GM12878 (cell line): ENCODE results near the gene EMSY. TPM values are rescaled to one million over a fixed set of nuclear protein-coding genes. Genes with fewer than 3 reads are reported as not detected.

ENCODE experiments used
- ATAC-seq: fragments of 200-7000 bp; cut with Tn5 transposase; 3 replicates; pipeline ENCODE4 v1.9.1; 2020; ENCODE audit warnings: mild to moderate bottlenecking, moderate library complexity
- BruUV-seq: library from RNA; stranded (reverse); fragments of 400-500 nt; replicated peaks from 2 replicates; lab custom pipeline; 2021; lab: Mats Ljungman, UMichigan
- CTCF ChIA-PET: fragments of 300-600 bp; sonication (Branson Sonifier 250); formaldehyde crosslinking; extraction: SDS; loops from one replicate; lab custom pipeline; 2021; ENCODE audit warnings: inconsistent platforms; lab: Yijun Ruan, JAX
- POLR2A ChIA-PET: fragments of 350-600 bp; formaldehyde crosslinking; extraction: SDS; loops from one replicate; lab custom pipeline; 2021; ENCODE audit warnings: inconsistent platforms; lab: Charles Lee
- RAD21 ChIA-PET: fragments of 300-600 bp; sonication (Branson Sonifier 250); formaldehyde crosslinking; loops from one replicate; lab custom pipeline; 2023; ENCODE audit warnings: antibody characterized with exemption; ENCODE audit not compliant: unreplicated experiment; lab: Charles Lee
- SMC1A ChIA-PET: fragments of 300-600 bp; sonication (Branson Sonifier 250); formaldehyde crosslinking; loops from one replicate; lab custom pipeline; 2023; ENCODE audit not compliant: unreplicated experiment, uncharacterized antibody; lab: Charles Lee
- DNase-seq: peaks from one replicate; pipeline ENCODE4 v3.0.0-alpha.2; 2011; ENCODE audit warnings: low read depth, low spot score
- FAIRE-seq: peaks from 3 replicates; lab custom pipeline; 2011; peaks lifted over from hg19 to GRCh38; lab: Jason Lieb, UNC
- H2AFZ ChIP-seq: 2 replicates; pipeline ENCODE4 v1.6.0; 2011; ENCODE audit warnings: low read depth, low read length, control low read depth; ENCODE audit not compliant: control insufficient read depth
- H3K27ac ChIP-seq: 2 replicates; pipeline ENCODE4 v1.5.1; 2011; ENCODE audit warnings: control low read depth; ENCODE audit not compliant: control insufficient read depth, insufficient read depth
- H3K27me3 ChIP-seq, 2 experiments: replicated peaks in 1 of 2; 2 replicates each; pipeline versions ENCODE4 v1.6.0 to v1.6.1; 2011; ENCODE audit warnings: low read length in 1 of 2; ENCODE audit not compliant: control insufficient read depth in 2 of 2, insufficient read depth in 2 of 2
- H3K36me3 ChIP-seq, 2 experiments: 2 replicates each; pipeline ENCODE4 v1.5.1; 2011; ENCODE audit warnings: low read length in 1 of 2; ENCODE audit not compliant: control insufficient read depth in 2 of 2, insufficient read depth in 2 of 2
- H3K4me1 ChIP-seq: 2 replicates; pipeline ENCODE4 v1.6.1; 2011; ENCODE audit warnings: mild to moderate bottlenecking, low read length, moderate library complexity, mixed read lengths; ENCODE audit not compliant: control insufficient read depth, insufficient read depth
- H3K4me2 ChIP-seq: 2 replicates; pipeline ENCODE4 v1.6.0; 2011; ENCODE audit warnings: control low read depth; ENCODE audit not compliant: control insufficient read depth, insufficient read depth
- H3K4me3 ChIP-seq: fragments of 200-600 bp; sonication (generic); 2 replicates; pipeline ENCODE4 v1.5.1; 2016
- H3K79me2 ChIP-seq: 2 replicates; pipeline ENCODE4 v1.6.0; 2011; ENCODE audit warnings: low read length; ENCODE audit not compliant: control insufficient read depth, insufficient read depth
- H3K9ac ChIP-seq: 2 replicates; pipeline ENCODE4 v1.8.0; 2011; ENCODE audit warnings: low read length, control low read depth, mixed read lengths; ENCODE audit not compliant: control insufficient read depth, insufficient read depth
- H3K9me3 ChIP-seq: replicated peaks from 3 replicates; pipeline ENCODE4 v1.5.1; 2011; ENCODE audit warnings: mild to moderate bottlenecking, low read length; ENCODE audit not compliant: control insufficient read depth, insufficient read depth
- H4K20me1 ChIP-seq: 2 replicates; pipeline ENCODE4 v1.6.0; 2011; ENCODE audit not compliant: control insufficient read depth, insufficient read depth
- ATF7 ChIP-seq: fragments of 450-650 bp; IDR thresholded peaks from 2 replicates; pipeline ENCODE4 v1.6.1; 2016; ENCODE audit warnings: low read depth, mild to moderate bottlenecking
- BCL11A ChIP-seq: IDR thresholded peaks from 2 replicates; pipeline ENCODE4 v1.6.1; 2011; ENCODE audit warnings: low read depth, low read length
- CEBPB ChIP-seq, 2 experiments: fragments of 150-350 bp in 1 of 2; IDR thresholded peaks; 2 replicates each; pipeline ENCODE4 v1.6.1; 2012 to 2014; ENCODE audit warnings: low read depth in 2 of 2, low read length in 2 of 2, borderline replicate concordance in 1 of 2, inconsistent platforms in 1 of 2
- CREM ChIP-seq: IDR thresholded peaks from 2 replicates; pipeline ENCODE4 v1.6.1; 2014; ENCODE audit warnings: antibody characterized with exemption, low read depth
- EGR1 ChIP-seq, 2 experiments: IDR thresholded peaks; 1 replicate in 1 of 2; 2 replicates in 1 of 2; pipeline ENCODE4 v1.6.1; 2011 to 2012; ENCODE audit warnings: low read depth in 2 of 2, low read length in 2 of 2, borderline replicate concordance in 1 of 2, mild to moderate bottlenecking in 1 of 2, moderate library complexity in 1 of 2
- HDAC6 ChIP-seq: fragments of 200-600 bp; sonication (generic); IDR thresholded peaks from one replicate; pipeline ENCODE4 v1.8.0; 2017; ENCODE audit warnings: antibody characterized with exemption; ENCODE audit not compliant: unreplicated experiment
- IKZF1 ChIP-seq: fragments of 450-650 bp; conservative IDR thresholded peaks from 2 replicates; pipeline ENCODE4 v1.6.1; 2017; ENCODE audit warnings: antibody characterized with exemption, mild to moderate bottlenecking
- JUNB ChIP-seq: IDR thresholded peaks from 2 replicates; pipeline ENCODE4 v1.6.1; 2016; ENCODE audit warnings: antibody characterized with exemption, mild to moderate bottlenecking
- PAX8 ChIP-seq: fragments of 450-650 bp; IDR thresholded peaks from 2 replicates; pipeline ENCODE4 v1.6.1; 2017; ENCODE audit warnings: mild to moderate bottlenecking, moderate library complexity
- RAD51 ChIP-seq: fragments of 450-650 bp; IDR thresholded peaks from 2 replicates; pipeline ENCODE4 v1.6.1; 2016; ENCODE audit warnings: moderate library complexity, mild to moderate bottlenecking, inconsistent platforms
- RCOR1 ChIP-seq: conservative IDR thresholded peaks from 2 replicates; pipeline ENCODE4 v1.6.1; 2012; ENCODE audit warnings: low read depth, low read length, improper control_type of control experiment
- TBL1XR1 ChIP-seq: IDR thresholded peaks from 2 replicates; pipeline ENCODE4 v1.6.1; 2012; ENCODE audit warnings: low read depth, low read length, improper control_type of control experiment
- ZNF622 ChIP-seq: fragments of 450-650 bp; IDR thresholded peaks from 2 replicates; pipeline ENCODE4 v1.6.1; 2017; ENCODE audit warnings: mild to moderate bottlenecking, inconsistent platforms
- ZSCAN29 ChIP-seq: fragments of 450-650 bp; IDR thresholded peaks from 2 replicates; pipeline ENCODE4 v1.6.1; 2017; ENCODE audit warnings: mild to moderate bottlenecking, moderate library complexity
- WGBS: methylation state at CpG from one replicate; pipeline ENCODE4 v1.1.6; 2016; ENCODE audit warnings: low lambda C conversion rate; ENCODE audit not compliant: insufficient replicate concordance, insufficient coverage; ENCODE audit errors: missing lambda C conversion rate; 5-methylcytosine and 5-hydroxymethylcytosine counted together
- in situ Hi-C: fragments of 300-500 bp; cut with MboI; formaldehyde crosslinking; loops from 9 replicates; pipeline ENCODE4 v1.14.3; 2018; ENCODE audit warnings: mixed read lengths
- intact Hi-C: fragments of 100-400 bp; cut with micrococcal nuclease; formaldehyde crosslinking; loops from one replicate; pipeline ENCODE4 v1.14.2; 2022; ENCODE audit not compliant: unreplicated experiment
- polyA plus RNA-seq, 11 experiments: library from polyadenylated mRNA; depleted of rRNA in 4 of 11; unstranded in 6 of 11; stranded (reverse) in 5 of 11; fragments of >200 nt; fragmentation: Nextera tagmentation in 4 of 11; fragmentation: Illumina TruSeq in 1 of 11; extraction: Ambion mirVana in 4 of 11; extraction: Trizol in 1 of 11; gene quantifications; 1 replicate in 1 of 11; 2 replicates in 10 of 11; pipeline versions ENCODE4 v1.2.1 to v1.2.3, GENCODE V29; 2011 to 2016; ENCODE audit warnings: inconsistent platforms in 2 of 11, missing spikeins in 2 of 11, low read depth in 1 of 11
- total RNA-seq, 4 experiments: library from RNA; depleted of rRNA in 3 of 4; stranded (reverse); fragments of >200 nt in 3 of 4; fragmentation: Illumina TruSeq in 1 of 4; extraction: Trizol in 1 of 4; gene quantifications; 2 replicates each; pipeline versions ENCODE4 v1.2.1 to v1.2.3, GENCODE V29; 2013 to 2021
- TF ChIP-seq, protein P1 (sequence below): fragments of 450-650 bp; IDR thresholded peaks from 2 replicates; pipeline ENCODE4 v1.6.1; 2018; ENCODE audit warnings: mild to moderate bottlenecking, low read depth, moderate library complexity; ENCODE audit not compliant: partially characterized antibody
- TF ChIP-seq, protein P2 (sequence below): IDR thresholded peaks from 2 replicates; pipeline ENCODE4 v1.6.1; 2012; ENCODE audit warnings: improper control_type of control experiment, low read depth, low read length; ENCODE audit not compliant: insufficient replicate concordance

EMSY gene
- total and polyA plus RNA-seq, 10 of the 15 experiments (the other 5 are each of a cell fraction or from before 2014, with no cell fraction given) = 9.3 to 26.9 (median 13.0) TPM

GRCh38 chr11:76589964-76590950, 145.4 kb downstream of the EMSY start:
- Histone ChIP-seq H4K20me1 (no peaks in the 10 kb centered on the region), H3K36me3 (no peaks in the 10 kb centered on the region), H3K4me3 (no peak overlapping the region), H3K9ac (no peak overlapping the region), H3K4me1 (no peaks in the 10 kb centered on the region), H3K27ac (no peak overlapping the region), H3K79me2 (no peaks in the 10 kb centered on the region), H3K9me3 (no peaks in the 10 kb centered on the region), H3K4me2 (no peak overlapping the region), H3K27me3 (no peaks in the 10 kb centered on the region), H2AFZ (no peak overlapping the region)
- POLR2A ChIA-PET = no interaction called here
- RAD21 ChIA-PET = interaction anchor here (1.3 kb wide), 1 partner anchor 77 kb away, joined by 3 read pairs; no protein-coding TSS in a partner anchor
- SMC1A ChIA-PET = interaction anchor here (1.0 to 1.8 kb wide), 2 partner anchors 27 to 90 kb away, joined by 3 read pairs; no protein-coding TSS in a partner anchor
- DNase-seq (no peak), ATAC-seq (no peak), FAIRE-seq (no peak)
- WGBS = 10% methylated on average over 9 of the region's 9 CpGs
- intact Hi-C loops = no loop called here
- in situ Hi-C loops = no loop called here
- no TSS peak for BruUV-seq
- CTCF ChIA-PET = interaction anchor here (1.0 to 1.1 kb wide), 2 partner anchors 9 to 13 kb away, joined by 3 to 4 read pairs; no protein-coding TSS in a partner anchor
- TF ChIP-seq PAX8 (no peak), CEBPB (IDR thresholded peaks at IDR 0.05; ENCODE audit: borderline replicate concordance in 1 of 2, low read depth in 2 of 2, low read length in 2 of 2) (no peak), RAD51 (no peak), CREM (no peak), TBL1XR1 (no peak), EGR1 (IDR thresholded peaks at IDR 0.05; ENCODE audit: borderline replicate concordance in 1 of 2, low read depth in 2 of 2, low read length in 2 of 2) (no peak), JUNB (no peak), ZNF622 (no peak), IKZF1 (no peak), ATF7 (no peak), RCOR1 (no peak), BCL11A (no peak), HDAC6 (no peak), ZSCAN29 (no peak)
- TF ChIP-seq, protein P1, sequence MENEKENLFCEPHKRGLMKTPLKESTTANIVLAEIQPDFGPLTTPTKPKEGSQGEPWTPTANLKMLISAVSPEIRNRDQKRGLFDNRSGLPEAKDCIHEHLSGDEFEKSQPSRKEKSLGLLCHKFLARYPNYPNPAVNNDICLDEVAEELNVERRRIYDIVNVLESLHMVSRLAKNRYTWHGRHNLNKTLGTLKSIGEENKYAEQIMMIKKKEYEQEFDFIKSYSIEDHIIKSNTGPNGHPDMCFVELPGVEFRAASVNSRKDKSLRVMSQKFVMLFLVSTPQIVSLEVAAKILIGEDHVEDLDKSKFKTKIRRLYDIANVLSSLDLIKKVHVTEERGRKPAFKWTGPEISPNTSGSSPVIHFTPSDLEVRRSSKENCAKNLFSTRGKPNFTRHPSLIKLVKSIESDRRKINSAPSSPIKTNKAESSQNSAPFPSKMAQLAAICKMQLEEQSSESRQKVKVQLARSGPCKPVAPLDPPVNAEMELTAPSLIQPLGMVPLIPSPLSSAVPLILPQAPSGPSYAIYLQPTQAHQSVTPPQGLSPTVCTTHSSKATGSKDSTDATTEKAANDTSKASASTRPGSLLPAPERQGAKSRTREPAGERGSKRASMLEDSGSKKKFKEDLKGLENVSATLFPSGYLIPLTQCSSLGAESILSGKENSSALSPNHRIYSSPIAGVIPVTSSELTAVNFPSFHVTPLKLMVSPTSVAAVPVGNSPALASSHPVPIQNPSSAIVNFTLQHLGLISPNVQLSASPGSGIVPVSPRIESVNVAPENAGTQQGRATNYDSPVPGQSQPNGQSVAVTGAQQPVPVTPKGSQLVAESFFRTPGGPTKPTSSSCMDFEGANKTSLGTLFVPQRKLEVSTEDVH = no peak
- TF ChIP-seq, protein P2, sequence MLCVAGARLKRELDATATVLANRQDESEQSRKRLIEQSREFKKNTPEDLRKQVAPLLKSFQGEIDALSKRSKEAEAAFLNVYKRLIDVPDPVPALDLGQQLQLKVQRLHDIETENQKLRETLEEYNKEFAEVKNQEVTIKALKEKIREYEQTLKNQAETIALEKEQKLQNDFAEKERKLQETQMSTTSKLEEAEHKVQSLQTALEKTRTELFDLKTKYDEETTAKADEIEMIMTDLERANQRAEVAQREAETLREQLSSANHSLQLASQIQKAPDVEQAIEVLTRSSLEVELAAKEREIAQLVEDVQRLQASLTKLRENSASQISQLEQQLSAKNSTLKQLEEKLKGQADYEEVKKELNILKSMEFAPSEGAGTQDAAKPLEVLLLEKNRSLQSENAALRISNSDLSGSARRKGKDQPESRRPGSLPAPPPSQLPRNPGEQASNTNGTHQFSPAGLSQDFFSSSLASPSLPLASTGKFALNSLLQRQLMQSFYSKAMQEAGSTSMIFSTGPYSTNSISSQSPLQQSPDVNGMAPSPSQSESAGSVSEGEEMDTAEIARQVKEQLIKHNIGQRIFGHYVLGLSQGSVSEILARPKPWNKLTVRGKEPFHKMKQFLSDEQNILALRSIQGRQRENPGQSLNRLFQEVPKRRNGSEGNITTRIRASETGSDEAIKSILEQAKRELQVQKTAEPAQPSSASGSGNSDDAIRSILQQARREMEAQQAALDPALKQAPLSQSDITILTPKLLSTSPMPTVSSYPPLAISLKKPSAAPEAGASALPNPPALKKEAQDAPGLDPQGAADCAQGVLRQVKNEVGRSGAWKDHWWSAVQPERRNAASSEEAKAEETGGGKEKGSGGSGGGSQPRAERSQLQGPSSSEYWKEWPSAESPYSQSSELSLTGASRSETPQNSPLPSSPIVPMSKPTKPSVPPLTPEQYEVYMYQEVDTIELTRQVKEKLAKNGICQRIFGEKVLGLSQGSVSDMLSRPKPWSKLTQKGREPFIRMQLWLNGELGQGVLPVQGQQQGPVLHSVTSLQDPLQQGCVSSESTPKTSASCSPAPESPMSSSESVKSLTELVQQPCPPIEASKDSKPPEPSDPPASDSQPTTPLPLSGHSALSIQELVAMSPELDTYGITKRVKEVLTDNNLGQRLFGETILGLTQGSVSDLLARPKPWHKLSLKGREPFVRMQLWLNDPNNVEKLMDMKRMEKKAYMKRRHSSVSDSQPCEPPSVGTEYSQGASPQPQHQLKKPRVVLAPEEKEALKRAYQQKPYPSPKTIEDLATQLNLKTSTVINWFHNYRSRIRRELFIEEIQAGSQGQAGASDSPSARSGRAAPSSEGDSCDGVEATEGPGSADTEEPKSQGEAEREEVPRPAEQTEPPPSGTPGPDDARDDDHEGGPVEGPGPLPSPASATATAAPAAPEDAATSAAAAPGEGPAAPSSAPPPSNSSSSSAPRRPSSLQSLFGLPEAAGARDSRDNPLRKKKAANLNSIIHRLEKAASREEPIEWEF = no peak
